T-helper 17 cell (primary cell): ENCODE data around the gene TSEN2. TPM values are rescaled to one million over a fixed set of nuclear protein-coding genes. Genes with fewer than 3 reads are reported as not detected.
A peak's percentile ranks its signal among the peaks of the same experiment; 100 is the strongest.

Experiments
- ATAC-seq: fragments of 150-1000 bp; cut with Tn5 transposase; 2 replicates; pipeline ENCODE4 v1.10.0; 2021; ENCODE audit warnings: mild to moderate bottlenecking, moderate library complexity
- DNase-seq, 3 donors: peaks; one replicate each; pipeline versions ENCODE4 v3.0.0 to v3.0.0-alpha.2; 2020 to 2021
- H3K9me3 ChIP-seq: one replicate; pipeline ENCODE4 v1.7.0; 2013; ENCODE audit warnings: low read length, mild to moderate bottlenecking; ENCODE audit not compliant: control insufficient read depth, poor library complexity, severe bottlenecking
- H3K27ac Mint-ChIP-seq: one replicate; pipeline ENCODE4 v1.8.0; 2022; ENCODE audit warnings: mild to moderate bottlenecking, moderate library complexity, mixed read lengths
- H3K27me3 Mint-ChIP-seq: one replicate; pipeline ENCODE4 v1.8.0; 2022; ENCODE audit warnings: mixed read lengths
- H3K36me3 Mint-ChIP-seq: one replicate; pipeline ENCODE4 v1.8.0; 2022; ENCODE audit warnings: low read depth, mixed read lengths
- H3K4me1 Mint-ChIP-seq: one replicate; pipeline ENCODE4 v1.8.0; 2022; ENCODE audit warnings: mild to moderate bottlenecking, mixed read lengths
- H3K4me3 Mint-ChIP-seq: one replicate; pipeline ENCODE4 v1.8.0; 2022; ENCODE audit warnings: mild to moderate bottlenecking, moderate library complexity, mixed read lengths
- total RNA-seq, 4 donors: library from RNA in 2 of 4; stranded (reverse) in 2 of 4; gene quantifications; one replicate each; pipeline ENCODE4 v1.2.3 and lab custom pipeline; 2022 to 2026

Gene TSEN2
- total RNA-seq, 2 donors from 2014 or later: 9.1 to 12.5 TPM

- H3K9me3 ChIP-seq: no peaks in the 10 kb centered on the region
- Mint-ChIP-seq H3K4me3 (no peak overlapping the region), H3K27me3 (peaks cover 2% of the 10 kb centered on the region), H3K27ac (peak overlapping the region; percentile 66), H3K4me1 (peaks cover 31% of the 10 kb centered on the region), H3K36me3 (peaks cover under 1% of the 10 kb centered on the region)
- DNase-seq (no peak), ATAC-seq (no peak)
Measured at GRCh38 chr3:12561397-12561796, 77.1 kb downstream of the TSEN2 start.

DNA sequence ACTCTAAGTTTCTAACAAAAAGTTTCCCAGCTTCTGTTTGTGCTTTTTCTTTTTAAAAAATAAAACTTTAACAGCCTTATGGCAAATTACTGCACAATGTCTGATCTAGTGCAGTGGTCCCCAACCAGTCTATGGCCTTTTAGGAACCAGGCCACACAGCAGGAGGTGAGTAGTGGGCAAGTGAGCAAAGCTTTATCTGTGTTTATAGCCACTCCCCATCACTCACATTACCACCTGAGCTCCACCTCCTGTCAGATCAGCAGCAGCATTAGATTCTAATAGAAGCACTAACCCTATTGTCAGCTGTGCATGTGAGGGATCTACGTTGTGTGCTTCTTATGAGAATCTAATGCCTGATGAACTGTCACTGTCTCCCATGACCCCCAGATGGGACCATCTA is 78.2 kb downstream of the TSEN2 start:
- H3K9me3 ChIP-seq: no peaks in the 10 kb centered on the region
- DNase-seq: no peak
- Mint-ChIP-seq H3K36me3 (no peaks in the 10 kb centered on the region), H3K27me3 (no peaks in the 10 kb centered on the region), H3K4me3 (no peak overlapping the region), H3K4me1 (peaks cover 27% of the 10 kb centered on the region), H3K27ac (no peak overlapping the region)
- no peak for ATAC-seq

DNA sequence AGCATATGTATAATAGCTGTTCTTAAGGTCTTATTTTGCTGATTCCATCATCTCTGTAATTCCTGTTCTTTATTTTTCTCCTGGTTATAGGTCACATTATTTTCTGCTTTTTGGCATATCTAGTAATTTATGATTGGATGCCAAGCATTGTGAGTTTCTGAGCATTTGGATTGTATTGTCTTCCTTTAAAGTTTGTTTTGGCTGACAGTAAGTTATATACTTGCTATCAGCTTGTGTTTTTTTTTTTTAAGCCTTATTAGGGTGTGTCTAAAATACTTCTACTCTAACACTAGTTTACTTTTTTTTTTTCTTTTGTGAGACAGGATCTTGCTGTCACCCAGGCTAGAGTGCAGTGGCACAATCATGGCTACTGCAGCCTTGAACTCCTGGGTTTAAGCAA is 82.7 kb downstream of the TSEN2 start:
- ATAC-seq: no peak
- DNase-seq: no peak
- Mint-ChIP-seq H3K36me3 (peaks cover 7% of the 10 kb centered on the region), H3K4me3 (no peak overlapping the region), H3K27me3 (no peaks in the 10 kb centered on the region), H3K27ac (no peak overlapping the region), H3K4me1 (peaks cover 6% of the 10 kb centered on the region)
- no peaks in the 10 kb centered on the region for H3K9me3 ChIP-seq

GRCh38 chr3:12568747-12569146 is 84.5 kb downstream of the TSEN2 start:
- no peaks in the 10 kb centered on the region for H3K9me3 ChIP-seq
- DNase-seq (no peak), ATAC-seq (no peak)
- no peak overlapping the region for H3K4me3 Mint-ChIP-seq
- no peak overlapping the region for H3K27ac Mint-ChIP-seq
- H3K27me3 Mint-ChIP-seq: no peaks in the 10 kb centered on the region
- peaks cover 3% of the 10 kb centered on the region for H3K4me1 Mint-ChIP-seq
- H3K36me3 Mint-ChIP-seq: peaks cover 7% of the 10 kb centered on the region

- Mint-ChIP-seq H3K27me3 (no peaks in the 10 kb centered on the region), H3K36me3 (peaks cover 7% of the 10 kb centered on the region), H3K4me3 (no peak overlapping the region), H3K4me1 (peaks cover 3% of the 10 kb centered on the region), H3K27ac (peak overlapping the region; percentile 54)
- ATAC-seq (no peak), DNase-seq (no peak)
- H3K9me3 ChIP-seq: no peaks in the 10 kb centered on the region
Measured at GRCh38 chr3:12569836-12570235, 85.6 kb downstream of the TSEN2 start.

- no peaks in the 10 kb centered on the region for H3K9me3 ChIP-seq
- ATAC-seq (no peak), DNase-seq (no peak)
- no peaks in the 10 kb centered on the region for H3K27me3 Mint-ChIP-seq
- peaks cover 18% of the 10 kb centered on the region for H3K36me3 Mint-ChIP-seq
- no peak overlapping the region for H3K4me3 Mint-ChIP-seq
- H3K27ac Mint-ChIP-seq: no peak overlapping the region
- H3K4me1 Mint-ChIP-seq: peaks cover 3% of the 10 kb centered on the region
Measured at GRCh38 chr3:12571986-12572385, 87.7 kb downstream of the TSEN2 start.

GRCh38 chr3:12574131-12574530 is 89.9 kb downstream of the TSEN2 start:
- H3K27ac Mint-ChIP-seq: no peak overlapping the region
- H3K4me3 Mint-ChIP-seq: no peak overlapping the region
- H3K9me3 ChIP-seq: no peaks in the 10 kb centered on the region
- ATAC-seq (no peak), DNase-seq (no peak)
- no peaks in the 10 kb centered on the region for H3K27me3 Mint-ChIP-seq
- H3K4me1 Mint-ChIP-seq: no peaks in the 10 kb centered on the region
- peaks cover 23% of the 10 kb centered on the region for H3K36me3 Mint-ChIP-seq

- H3K4me1 Mint-ChIP-seq: peaks cover 4% of the 10 kb centered on the region
- H3K27me3 Mint-ChIP-seq: no peaks in the 10 kb centered on the region
- DNase-seq (no peak), ATAC-seq (no peak)
- peaks cover 25% of the 10 kb centered on the region for H3K36me3 Mint-ChIP-seq
- H3K27ac Mint-ChIP-seq: no peak overlapping the region
- H3K9me3 ChIP-seq: no peaks in the 10 kb centered on the region
- H3K4me3 Mint-ChIP-seq: no peak overlapping the region
Measured at GRCh38 chr3:12574661-12575060, 90.4 kb downstream of the TSEN2 start.

- no peak overlapping the region for H3K4me3 Mint-ChIP-seq
Measured at GRCh38 chr3:12577379-12577778, 93.1 kb downstream of the TSEN2 start.

GRCh38 chr3:12578742-12579141 is 94.5 kb downstream of the TSEN2 start:
- H3K4me1 Mint-ChIP-seq: peaks cover 7% of the 10 kb centered on the region
- H3K36me3 Mint-ChIP-seq: peaks cover 19% of the 10 kb centered on the region
- H3K9me3 ChIP-seq: no peaks in the 10 kb centered on the region
- DNase-seq (no peak), ATAC-seq (no peak)
- H3K27me3 Mint-ChIP-seq: no peaks in the 10 kb centered on the region
- H3K27ac Mint-ChIP-seq: no peak overlapping the region
- H3K4me3 Mint-ChIP-seq: no peak overlapping the region

More at GRCh38 chr3:12577379-12577778, 93.1 kb downstream of the TSEN2 start:
- DNase-seq (no peak), ATAC-seq (no peak)
- Mint-ChIP-seq H3K27me3 (no peaks in the 10 kb centered on the region), H3K36me3 (peaks cover 19% of the 10 kb centered on the region), H3K27ac (no peak overlapping the region), H3K4me1 (peaks cover 7% of the 10 kb centered on the region)
- no peaks in the 10 kb centered on the region for H3K9me3 ChIP-seq

GRCh38 chr3:12579456-12579855 is 95.2 kb downstream of the TSEN2 start:
- DNase-seq (no peak), ATAC-seq (no peak)
- Mint-ChIP-seq H3K4me3 (no peak overlapping the region), H3K4me1 (peaks cover 7% of the 10 kb centered on the region), H3K36me3 (peaks cover 19% of the 10 kb centered on the region), H3K27ac (peak overlapping the region; percentile 85), H3K27me3 (no peaks in the 10 kb centered on the region)
- no peaks in the 10 kb centered on the region for H3K9me3 ChIP-seq

- H3K27me3 Mint-ChIP-seq: no peaks in the 10 kb centered on the region
- H3K27ac Mint-ChIP-seq: peak overlapping the region; percentile 85
- no peak overlapping the region for H3K4me3 Mint-ChIP-seq
- peaks cover 20% of the 10 kb centered on the region for H3K36me3 Mint-ChIP-seq
- H3K4me1 Mint-ChIP-seq: peaks cover 9% of the 10 kb centered on the region
- DNase-seq (no peak), ATAC-seq (no peak)
- no peaks in the 10 kb centered on the region for H3K9me3 ChIP-seq
Measured at GRCh38 chr3:12579905-12580304, 95.6 kb downstream of the TSEN2 start.

DNA sequence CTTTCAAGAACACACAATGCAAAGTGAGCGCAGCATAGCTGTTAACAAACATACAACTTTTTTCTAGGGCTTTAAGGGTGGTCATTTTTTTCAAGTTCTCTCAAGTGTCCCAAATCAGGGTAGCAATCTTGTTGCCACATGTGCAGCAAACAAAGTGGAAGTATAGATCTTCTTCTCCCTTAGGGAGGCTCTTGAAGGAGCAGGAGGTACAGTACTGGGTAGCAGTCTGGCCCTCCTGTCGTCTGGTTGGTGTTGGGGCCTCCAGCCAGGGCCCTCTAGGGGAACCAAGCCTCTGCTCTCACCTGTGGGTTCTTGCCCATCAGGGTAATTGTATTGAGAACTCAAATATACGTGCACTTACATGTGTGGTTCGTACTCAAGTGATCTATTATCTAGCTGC is 98.5 kb downstream of the TSEN2 start:
- peaks cover 6% of the 10 kb centered on the region for H3K36me3 Mint-ChIP-seq
- ATAC-seq (no peak), DNase-seq (no peak)
- peaks cover 9% of the 10 kb centered on the region for H3K4me1 Mint-ChIP-seq
- H3K27me3 Mint-ChIP-seq: no peaks in the 10 kb centered on the region
- no peak overlapping the region for H3K27ac Mint-ChIP-seq
- no peaks in the 10 kb centered on the region for H3K9me3 ChIP-seq
- H3K4me3 Mint-ChIP-seq: no peak overlapping the region
